ENCODE data around the gene GALNT16. TPM values are rescaled to one million over a fixed set of nuclear protein-coding genes. Genes with fewer than 3 reads are reported as not detected.

Gene GALNT16
- total RNA-seq, 1 donor from 2014 or later, result 3.5 TPM

DNA sequence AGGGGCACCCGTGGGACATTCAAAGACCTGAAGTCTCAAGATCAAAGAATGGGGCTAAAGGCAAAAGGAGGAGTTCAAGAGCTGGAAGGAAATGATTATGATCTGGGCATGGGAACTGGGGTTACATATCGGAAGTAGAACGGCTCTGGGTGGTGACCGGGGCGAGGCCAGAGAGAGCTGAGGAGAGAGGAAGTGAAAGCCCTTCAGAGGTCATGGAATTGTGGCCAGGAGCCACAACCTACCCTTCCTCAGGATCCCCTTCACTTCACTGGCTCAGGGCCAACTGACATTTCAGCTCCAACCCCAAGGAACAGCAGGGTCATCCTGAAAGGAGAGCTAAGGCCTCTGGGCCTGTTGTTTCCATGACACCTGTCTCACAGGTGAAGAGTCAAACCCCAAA lies 57.8 kb downstream of the GALNT16 start:
- no peaks in the 10 kb centered on the region for H3K36me3 ChIP-seq
- H3K79me2 ChIP-seq (ENCODE audit: low read depth), result no peaks in the 10 kb centered on the region
- Mint-ChIP-seq H3K9me3 (no peaks in the 10 kb centered on the region), H3K4me1 (peaks cover 9% of the 10 kb centered on the region), H3K4me3 (no peak overlapping the region), H3K27ac (no peak overlapping the region), H3K36me3 (peaks cover 6% of the 10 kb centered on the region), H3K27me3 (ENCODE audit: insufficient read depth, low read depth) (peaks cover 3% of the 10 kb centered on the region)
- H3K27ac ChIP-seq, result no peak overlapping the region
- no peak overlapping the region for H2AFZ ChIP-seq (replicated peaks)
- no peaks in the 10 kb centered on the region for H3K27me3 ChIP-seq
- no peaks in the 10 kb centered on the region for H3K9me3 ChIP-seq (ENCODE audit: low read depth)
- no peak overlapping the region for H3K9ac ChIP-seq
- DNase-seq (ENCODE audit: low spot score), result no peak
- no peak for TF ChIP-seq EZH2phosphoT487 (IDR thresholded peaks at IDR 0.05)
- no peak overlapping the region for H3K4me2 ChIP-seq
- H4K20me1 ChIP-seq (ENCODE audit: low read depth), result no peaks in the 10 kb centered on the region
- H3K4me1 ChIP-seq, result no peaks in the 10 kb centered on the region
- H3F3A ChIP-seq (ENCODE audit: low read depth), result no peaks in the 10 kb centered on the region
- H3K4me3 ChIP-seq, result no peak overlapping the region

DNA sequence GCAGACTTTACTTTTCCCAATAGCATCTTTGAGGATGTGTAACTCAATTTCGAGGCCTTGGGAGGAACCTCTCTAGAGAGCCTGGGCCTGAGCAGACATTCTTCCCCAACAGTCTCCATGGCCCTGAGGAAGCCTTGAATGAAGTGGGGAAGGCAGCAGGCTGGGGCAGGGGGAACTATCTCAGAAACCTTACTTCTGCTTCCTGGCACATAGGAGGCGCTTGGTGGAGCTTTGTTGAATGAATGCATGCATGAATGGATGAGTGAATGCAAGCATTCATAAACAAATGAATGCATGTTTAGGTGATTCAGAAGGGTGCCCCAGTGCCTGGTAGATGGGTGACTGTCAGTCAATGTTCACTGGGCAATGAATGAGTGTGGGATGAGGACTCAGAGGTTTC lies 58.3 kb downstream of the GALNT16 start:
- no peaks in the 10 kb centered on the region for H3F3A ChIP-seq (ENCODE audit: low read depth)
- DNase-seq (ENCODE audit: low spot score), result no peak
- H3K27ac ChIP-seq, result no peak overlapping the region
- H3K36me3 ChIP-seq, result no peaks in the 10 kb centered on the region
- H3K9ac ChIP-seq, result no peak overlapping the region
- Mint-ChIP-seq H3K9me3 (no peaks in the 10 kb centered on the region), H3K4me1 (peaks cover 11% of the 10 kb centered on the region), H3K36me3 (peaks cover 6% of the 10 kb centered on the region), H3K4me3 (no peak overlapping the region), H3K27ac (no peak overlapping the region), H3K27me3 (ENCODE audit: insufficient read depth, low read depth) (peaks cover 3% of the 10 kb centered on the region)
- H3K27me3 ChIP-seq, result no peaks in the 10 kb centered on the region
- no peaks in the 10 kb centered on the region for H3K9me3 ChIP-seq (ENCODE audit: low read depth)
- no peaks in the 10 kb centered on the region for H4K20me1 ChIP-seq (ENCODE audit: low read depth)
- H3K4me3 ChIP-seq, result no peak overlapping the region
- H2AFZ ChIP-seq (replicated peaks), result no peak overlapping the region
- H3K79me2 ChIP-seq (ENCODE audit: low read depth), result no peaks in the 10 kb centered on the region
- TF ChIP-seq, protein P1, sequence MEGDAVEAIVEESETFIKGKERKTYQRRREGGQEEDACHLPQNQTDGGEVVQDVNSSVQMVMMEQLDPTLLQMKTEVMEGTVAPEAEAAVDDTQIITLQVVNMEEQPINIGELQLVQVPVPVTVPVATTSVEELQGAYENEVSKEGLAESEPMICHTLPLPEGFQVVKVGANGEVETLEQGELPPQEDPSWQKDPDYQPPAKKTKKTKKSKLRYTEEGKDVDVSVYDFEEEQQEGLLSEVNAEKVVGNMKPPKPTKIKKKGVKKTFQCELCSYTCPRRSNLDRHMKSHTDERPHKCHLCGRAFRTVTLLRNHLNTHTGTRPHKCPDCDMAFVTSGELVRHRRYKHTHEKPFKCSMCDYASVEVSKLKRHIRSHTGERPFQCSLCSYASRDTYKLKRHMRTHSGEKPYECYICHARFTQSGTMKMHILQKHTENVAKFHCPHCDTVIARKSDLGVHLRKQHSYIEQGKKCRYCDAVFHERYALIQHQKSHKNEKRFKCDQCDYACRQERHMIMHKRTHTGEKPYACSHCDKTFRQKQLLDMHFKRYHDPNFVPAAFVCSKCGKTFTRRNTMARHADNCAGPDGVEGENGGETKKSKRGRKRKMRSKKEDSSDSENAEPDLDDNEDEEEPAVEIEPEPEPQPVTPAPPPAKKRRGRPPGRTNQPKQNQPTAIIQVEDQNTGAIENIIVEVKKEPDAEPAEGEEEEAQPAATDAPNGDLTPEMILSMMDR (IDR thresholded peaks at IDR 0.05), result no peak
- no peak for TF ChIP-seq EZH2phosphoT487 (IDR thresholded peaks at IDR 0.05)
- no peak for TF ChIP-seq EZH2 (IDR thresholded peaks at IDR 0.05)
- H3K4me1 ChIP-seq, result no peaks in the 10 kb centered on the region
- no peak overlapping the region for H3K4me2 ChIP-seq

DNA sequence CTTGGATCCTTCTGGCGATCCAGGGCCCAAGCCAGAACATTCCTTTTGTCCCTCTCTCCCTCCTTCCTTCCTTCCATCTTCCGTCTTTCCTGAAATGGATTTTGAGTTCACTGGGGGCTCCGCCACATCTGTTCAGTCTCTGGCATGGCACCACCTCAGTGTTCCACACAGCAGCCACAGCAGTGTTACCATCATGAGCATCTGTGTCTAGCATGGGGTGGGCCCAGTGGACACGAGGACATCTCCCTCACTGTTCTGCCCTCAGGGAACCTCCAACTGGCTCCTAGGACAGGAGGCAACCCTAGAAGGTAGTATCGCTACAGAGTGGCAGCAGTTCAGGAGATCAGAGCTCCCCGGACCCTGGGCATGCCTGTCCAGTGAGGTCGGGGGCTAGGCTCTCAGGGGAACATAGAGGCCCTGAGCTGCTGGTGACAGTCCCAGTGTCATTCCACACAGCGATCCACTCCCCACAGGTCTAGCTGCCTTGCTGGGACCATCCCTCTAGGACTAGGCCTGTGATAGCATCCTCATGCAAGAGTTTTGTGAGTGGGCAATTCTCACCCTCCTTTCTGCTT lies 59.0 kb downstream of the GALNT16 start:
- Histone ChIP-seq H3K4me3 (no peak overlapping the region), H3F3A (ENCODE audit: low read depth) (no peaks in the 10 kb centered on the region), H3K9me3 (ENCODE audit: low read depth) (no peaks in the 10 kb centered on the region), H4K20me1 (ENCODE audit: low read depth) (no peaks in the 10 kb centered on the region), H3K36me3 (no peaks in the 10 kb centered on the region), H3K4me1 (peaks cover 6% of the 10 kb centered on the region), H2AFZ (replicated peaks) (no peak overlapping the region), H3K4me2 (no peak overlapping the region), H3K27me3 (no peaks in the 10 kb centered on the region), H3K79me2 (ENCODE audit: low read depth) (no peaks in the 10 kb centered on the region), H3K9ac (no peak overlapping the region), H3K27ac (no peak overlapping the region)
- Mint-ChIP-seq H3K4me1 (peaks cover 18% of the 10 kb centered on the region), H3K4me3 (no peak overlapping the region), H3K27me3 (ENCODE audit: insufficient read depth, low read depth) (peaks cover 3% of the 10 kb centered on the region), H3K27ac (no peak overlapping the region), H3K36me3 (peaks cover 6% of the 10 kb centered on the region), H3K9me3 (no peaks in the 10 kb centered on the region)
- TF ChIP-seq EZH2 (IDR thresholded peaks at IDR 0.05), result no peak
- TF ChIP-seq EZH2phosphoT487 (IDR thresholded peaks at IDR 0.05), result no peak
- TF ChIP-seq, protein P1 (IDR thresholded peaks at IDR 0.05), result no peak
- no peak for DNase-seq (ENCODE audit: low spot score)

DNA sequence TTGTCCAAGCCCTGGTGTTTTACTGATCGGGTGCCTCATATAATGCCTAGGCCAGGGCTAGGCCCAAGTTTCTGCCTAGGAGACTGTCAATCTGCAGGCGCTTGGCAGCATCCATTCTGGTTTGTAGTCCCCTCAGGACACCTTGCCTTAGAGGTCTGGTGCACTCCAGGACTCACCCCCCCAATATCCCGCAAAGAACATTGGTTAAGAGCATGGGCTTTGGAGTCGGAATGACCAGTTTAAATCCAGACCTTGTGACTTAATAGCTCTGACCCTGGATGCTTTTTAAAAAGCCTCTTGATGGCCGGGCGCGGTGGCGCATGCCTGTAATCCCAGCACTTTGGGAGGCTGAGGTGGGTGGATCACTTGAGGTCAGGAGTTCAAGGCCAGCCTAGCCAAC lies 60.0 kb downstream of the GALNT16 start:
- TF ChIP-seq EZH2phosphoT487 (IDR thresholded peaks at IDR 0.05) (no peak), EZH2 (IDR thresholded peaks at IDR 0.05) (no peak)
- TF ChIP-seq, protein P1 (IDR thresholded peaks at IDR 0.05), result no peak
- no peaks in the 10 kb centered on the region for H4K20me1 ChIP-seq (ENCODE audit: low read depth)
- H3K36me3 ChIP-seq, result no peaks in the 10 kb centered on the region
- H3K27me3 ChIP-seq, result no peaks in the 10 kb centered on the region
- H3K4me1 Mint-ChIP-seq, result peaks cover 19% of the 10 kb centered on the region
- peaks cover 9% of the 10 kb centered on the region for H3K4me1 ChIP-seq
- H3K27me3 Mint-ChIP-seq (ENCODE audit: insufficient read depth, low read depth), result peaks cover 3% of the 10 kb centered on the region
- H3K27ac Mint-ChIP-seq, result no peak overlapping the region
- H3K9ac ChIP-seq, result no peak overlapping the region
- no peak for DNase-seq (ENCODE audit: low spot score)
- H3K79me2 ChIP-seq (ENCODE audit: low read depth), result no peaks in the 10 kb centered on the region
- H3F3A ChIP-seq (ENCODE audit: low read depth), result no peaks in the 10 kb centered on the region
- no peaks in the 10 kb centered on the region for H3K9me3 Mint-ChIP-seq
- H3K27ac ChIP-seq, result no peak overlapping the region
- no peak overlapping the region for H2AFZ ChIP-seq (replicated peaks)
- H3K4me2 ChIP-seq, result no peak overlapping the region
- H3K4me3 ChIP-seq, result no peak overlapping the region
- H3K36me3 Mint-ChIP-seq, result peaks cover 6% of the 10 kb centered on the region
- no peak overlapping the region for H3K4me3 Mint-ChIP-seq
- H3K9me3 ChIP-seq (ENCODE audit: low read depth), result no peaks in the 10 kb centered on the region
